Uterus (tissue), 4 donors: Measurements from ENCODE around the gene LHX4. TPM values are rescaled to one million over a fixed set of nuclear protein-coding genes. Genes with fewer than 3 reads are reported as not detected.

ENCODE experiments used
- DNase-seq, 2 donors: peaks; one replicate each; pipeline ENCODE4 v3.0.0-alpha.2; 2019 to 2020
- H3K27ac ChIP-seq, 2 donors: fragments of 200-600 bp; sonication (generic); 1 replicate in 1 of 2; 2 replicates in 1 of 2; pipeline ENCODE4 v1.5.1; 2016 to 2018
- H3K27me3 ChIP-seq, 2 donors: fragments of 200-600 bp; sonication (generic); one replicate each; pipeline ENCODE4 v1.5.1; 2018 to 2019; ENCODE audit warnings: control low read depth in 1 of 2
- H3K36me3 ChIP-seq, 2 donors: fragments of 200-600 bp; sonication (generic); one replicate each; pipeline ENCODE4 v1.5.1; 2019; ENCODE audit warnings: control low read depth in 1 of 2
- H3K4me1 ChIP-seq, 2 donors: fragments of 200-600 bp; sonication (generic); one replicate each; pipeline ENCODE4 v1.5.1; 2018 to 2019; ENCODE audit warnings: control low read depth in 1 of 2
- H3K4me3 ChIP-seq, 2 donors: fragments of 200-600 bp; sonication (generic); 1 replicate in 1 of 2; 2 replicates in 1 of 2; pipeline ENCODE4 v1.5.1; 2018 to 2019; ENCODE audit warnings: mild to moderate bottlenecking in 1 of 2
- H3K9me3 ChIP-seq, 2 donors: fragments of 200-600 bp; sonication (generic); one replicate each; pipeline ENCODE4 v1.5.1; 2019; ENCODE audit warnings: control low read depth in 1 of 2
- POLR2A ChIP-seq, 2 donors: fragments of 450-650 bp; IDR thresholded peaks; one replicate each; pipeline ENCODE4 v1.6.1; 2016; ENCODE audit warnings: antibody characterized with exemption in 2 of 2, mild to moderate bottlenecking in 1 of 2, moderate library complexity in 1 of 2
- intact Hi-C: fragments of 100-400 bp; cut with DNase I; formaldehyde crosslinking; loops from one replicate; pipeline ENCODE4 v1.15.1; 2023; ENCODE audit warnings: low total_unique reads
- total RNA-seq, 4 donors: library from RNA; depleted of rRNA in 3 of 4; stranded (reverse); fragments of >200 nt in 3 of 4; gene quantifications; one replicate each; pipeline versions ENCODE4 v1.1.0 to v1.2.4, GENCODE V29; 2014 to 2023
- TF ChIP-seq, protein P1 (sequence below), 4 experiments: fragments of 200-600 bp in 2 of 4; fragments of 450-650 bp in 2 of 4; sonication (generic) in 2 of 4; IDR thresholded peaks; one replicate each; pipeline ENCODE4 v1.5.1; 2016 to 2019; ENCODE audit warnings: antibody characterized with exemption in 4 of 4, mild to moderate bottlenecking in 2 of 4, moderate library complexity in 1 of 4
- donor health status: DM: yes; HTN: yes; CAD: no.

The LHX4 gene
- total RNA-seq, 4 donors from 2014 or later: not detected

DNA sequence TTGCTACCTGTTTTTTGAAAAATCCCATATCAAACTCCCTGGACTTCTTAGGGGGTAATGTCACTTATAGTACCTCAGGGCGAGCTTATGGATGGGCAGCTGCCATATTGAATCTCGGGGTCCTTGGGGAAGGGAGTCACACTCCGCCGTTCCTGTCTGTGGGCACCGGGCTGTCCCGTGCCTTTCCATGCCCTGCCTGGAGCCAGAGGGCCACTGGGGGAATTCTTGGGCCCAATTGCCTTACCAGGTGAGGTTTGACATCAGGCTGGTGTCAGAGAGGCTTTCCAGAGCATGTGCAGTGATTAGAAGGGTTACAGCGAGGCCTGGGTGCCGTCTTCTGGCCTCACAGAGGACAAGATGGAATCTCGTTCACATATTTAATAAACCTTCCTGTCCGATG is 46.6 kb upstream of the LHX4 start:
- H3K4me1 ChIP-seq: no peaks in the 10 kb centered on the region
- TF ChIP-seq, protein P1, sequence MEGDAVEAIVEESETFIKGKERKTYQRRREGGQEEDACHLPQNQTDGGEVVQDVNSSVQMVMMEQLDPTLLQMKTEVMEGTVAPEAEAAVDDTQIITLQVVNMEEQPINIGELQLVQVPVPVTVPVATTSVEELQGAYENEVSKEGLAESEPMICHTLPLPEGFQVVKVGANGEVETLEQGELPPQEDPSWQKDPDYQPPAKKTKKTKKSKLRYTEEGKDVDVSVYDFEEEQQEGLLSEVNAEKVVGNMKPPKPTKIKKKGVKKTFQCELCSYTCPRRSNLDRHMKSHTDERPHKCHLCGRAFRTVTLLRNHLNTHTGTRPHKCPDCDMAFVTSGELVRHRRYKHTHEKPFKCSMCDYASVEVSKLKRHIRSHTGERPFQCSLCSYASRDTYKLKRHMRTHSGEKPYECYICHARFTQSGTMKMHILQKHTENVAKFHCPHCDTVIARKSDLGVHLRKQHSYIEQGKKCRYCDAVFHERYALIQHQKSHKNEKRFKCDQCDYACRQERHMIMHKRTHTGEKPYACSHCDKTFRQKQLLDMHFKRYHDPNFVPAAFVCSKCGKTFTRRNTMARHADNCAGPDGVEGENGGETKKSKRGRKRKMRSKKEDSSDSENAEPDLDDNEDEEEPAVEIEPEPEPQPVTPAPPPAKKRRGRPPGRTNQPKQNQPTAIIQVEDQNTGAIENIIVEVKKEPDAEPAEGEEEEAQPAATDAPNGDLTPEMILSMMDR (IDR thresholded peaks at IDR 0.05): no peak
- TF ChIP-seq POLR2A (IDR thresholded peaks at IDR 0.05): no peak
- no peaks in the 10 kb centered on the region for H3K36me3 ChIP-seq
- no peak overlapping the region for H3K27ac ChIP-seq
- H3K4me3 ChIP-seq: no peak overlapping the region
- intact Hi-C loops: no loop called here
- no peaks in the 10 kb centered on the region for H3K27me3 ChIP-seq
- no peak for DNase-seq
- no peaks in the 10 kb centered on the region for H3K9me3 ChIP-seq

DNA sequence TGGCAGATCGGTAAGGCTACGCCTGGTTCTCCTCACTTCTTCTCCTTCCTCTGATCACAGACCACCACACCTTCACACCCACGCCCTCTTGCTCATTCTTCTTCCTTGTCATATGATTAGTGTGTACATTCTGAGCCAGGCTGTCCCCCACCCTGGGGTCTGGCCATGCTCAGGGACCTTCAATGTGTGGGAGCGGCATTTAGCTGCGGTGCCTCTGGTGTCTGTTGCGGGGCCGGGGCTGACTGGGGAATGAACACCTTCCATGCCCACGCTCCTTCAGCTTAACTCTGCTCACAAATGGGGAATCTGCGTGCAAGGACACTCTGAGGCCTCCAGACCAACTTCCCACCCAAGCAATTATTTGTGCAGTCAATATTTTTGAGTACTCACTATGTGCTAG is 46.0 kb upstream of the LHX4 start:
- DNase-seq: no peak
- Histone ChIP-seq H3K27me3 (no peaks in the 10 kb centered on the region), H3K4me3 (no peak overlapping the region), H3K4me1 (no peaks in the 10 kb centered on the region), H3K9me3 (no peaks in the 10 kb centered on the region), H3K36me3 (no peaks in the 10 kb centered on the region), H3K27ac (no peak overlapping the region)
- intact Hi-C loops: no loop called here
- TF ChIP-seq, protein P1 (IDR thresholded peaks at IDR 0.05): no peak
- TF ChIP-seq POLR2A (IDR thresholded peaks at IDR 0.05): no peak

DNA sequence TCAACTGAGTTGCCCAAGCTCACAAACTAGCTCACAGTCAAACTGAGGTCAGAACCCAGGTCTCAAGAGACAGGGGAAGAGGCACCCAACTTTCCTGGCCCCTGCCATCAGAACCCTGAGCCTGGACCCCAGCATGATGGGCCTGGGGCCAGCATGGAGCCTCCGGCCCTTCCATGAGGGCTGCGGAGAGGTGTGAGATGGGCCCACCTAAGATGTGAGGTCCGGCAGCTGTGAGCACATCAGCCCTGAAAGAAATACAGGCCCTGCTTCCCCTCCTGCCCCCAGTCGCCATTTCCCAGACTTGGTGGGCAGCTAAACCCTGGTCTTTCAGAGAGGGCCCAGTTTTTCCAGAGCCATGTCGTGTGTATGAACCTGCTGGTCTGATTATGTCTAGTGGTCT is 44.8 kb upstream of the LHX4 start:
- no peaks in the 10 kb centered on the region for H3K4me1 ChIP-seq
- no peak overlapping the region for H3K27ac ChIP-seq
- no peak for DNase-seq
- H3K4me3 ChIP-seq: no peak overlapping the region
- no peak for TF ChIP-seq POLR2A (IDR thresholded peaks at IDR 0.05)
- TF ChIP-seq, protein P1 (IDR thresholded peaks at IDR 0.05): no peak
- no peaks in the 10 kb centered on the region for H3K9me3 ChIP-seq
- intact Hi-C loops: no loop called here
- no peaks in the 10 kb centered on the region for H3K27me3 ChIP-seq
- no peaks in the 10 kb centered on the region for H3K36me3 ChIP-seq

DNA sequence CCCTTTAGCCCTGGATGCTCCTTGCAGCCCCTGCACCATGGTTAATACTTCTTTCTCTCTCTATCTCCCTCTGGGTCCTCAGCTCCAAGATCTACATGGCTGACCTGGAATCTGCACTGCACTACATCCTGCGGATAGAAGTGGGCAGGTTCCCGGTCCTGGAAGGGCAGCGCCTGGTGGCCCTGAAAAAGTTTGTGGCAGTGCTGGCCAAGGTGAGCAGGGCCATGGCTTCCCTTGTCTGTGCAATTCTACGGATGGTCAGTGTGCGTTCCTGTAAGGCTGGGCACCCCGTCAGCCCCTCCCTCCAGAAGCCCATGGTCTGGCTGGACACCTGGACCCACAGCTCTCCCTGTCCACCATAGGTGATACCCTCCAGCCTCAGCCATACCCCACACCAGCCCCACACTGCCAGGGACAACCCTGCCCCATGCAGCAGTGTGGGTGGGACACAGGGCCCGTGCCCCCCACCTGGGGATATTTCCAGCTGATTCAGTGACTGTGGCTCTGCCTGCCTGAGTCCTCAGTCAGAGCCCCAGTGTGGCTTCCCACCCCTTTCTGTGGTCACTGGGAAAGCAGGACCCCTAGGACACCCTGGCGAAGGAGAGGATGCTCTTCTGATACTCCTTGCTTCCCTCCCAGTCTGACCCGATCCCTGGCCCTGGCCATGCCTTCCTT is 44.0 kb upstream of the LHX4 start:
- H3K27me3 ChIP-seq: no peaks in the 10 kb centered on the region
- H3K9me3 ChIP-seq: no peaks in the 10 kb centered on the region
- TF ChIP-seq POLR2A (IDR thresholded peaks at IDR 0.05): no peak
- TF ChIP-seq, protein P1 (IDR thresholded peaks at IDR 0.05): no peak
- no peaks in the 10 kb centered on the region for H3K4me1 ChIP-seq
- intact Hi-C loops: no loop called here
- no peaks in the 10 kb centered on the region for H3K36me3 ChIP-seq
- no peak for DNase-seq
- H3K4me3 ChIP-seq: no peak overlapping the region
- H3K27ac ChIP-seq: no peak overlapping the region

DNA sequence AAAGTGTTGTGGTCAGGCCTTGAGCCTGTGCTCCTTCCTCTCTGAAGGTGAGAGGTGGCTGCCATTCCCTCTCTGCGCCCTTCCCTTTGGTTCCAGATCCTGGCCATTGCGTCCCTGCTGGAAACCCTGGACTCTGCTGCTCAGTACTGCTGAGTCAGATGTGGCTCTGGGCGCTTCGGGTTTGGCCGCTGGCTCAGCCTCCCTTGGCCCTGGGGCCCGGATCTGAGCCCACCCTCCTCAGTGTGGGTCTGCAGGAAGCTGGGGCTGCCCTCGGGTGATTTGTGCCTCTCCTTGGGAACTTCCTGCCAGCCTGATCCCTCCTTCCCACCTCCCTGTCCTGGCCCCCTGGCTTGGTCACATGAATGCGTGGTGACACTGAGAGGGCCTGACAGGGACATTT is 43.2 kb upstream of the LHX4 start:
- H3K4me1 ChIP-seq: no peaks in the 10 kb centered on the region
- DNase-seq: no peak
- TF ChIP-seq, protein P1 (IDR thresholded peaks at IDR 0.05): no peak
- TF ChIP-seq POLR2A (IDR thresholded peaks at IDR 0.05): no peak
- no peaks in the 10 kb centered on the region for H3K9me3 ChIP-seq
- intact Hi-C loops: no loop called here
- no peaks in the 10 kb centered on the region for H3K36me3 ChIP-seq
- H3K27me3 ChIP-seq: no peaks in the 10 kb centered on the region
- H3K4me3 ChIP-seq: no peak overlapping the region
- no peak overlapping the region for H3K27ac ChIP-seq
